ENCODE measurements around the gene EIF5B.

EIF5B gene

DNA sequence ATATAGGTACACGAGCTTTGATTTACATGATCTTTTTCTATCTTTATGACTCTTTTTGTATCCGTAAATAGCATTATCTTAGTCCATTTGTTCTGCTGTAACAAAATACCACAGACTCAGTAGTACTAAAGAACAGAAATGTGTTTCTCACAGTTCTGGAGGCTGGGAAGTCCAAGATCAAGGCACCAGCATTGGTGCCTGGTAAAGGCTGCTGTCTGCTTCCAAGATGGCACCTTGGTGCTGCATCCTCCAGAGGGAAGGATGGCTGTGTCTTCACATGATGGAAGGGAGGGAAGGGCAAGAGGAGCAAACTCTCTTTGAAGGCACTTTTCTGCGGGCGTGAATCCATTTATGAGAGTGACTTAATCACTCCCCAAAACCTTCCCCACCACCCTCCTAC, 36.0 kb downstream of the EIF5B start:
- DNase-seq (ENCODE audit: low read depth): no peak

DNA sequence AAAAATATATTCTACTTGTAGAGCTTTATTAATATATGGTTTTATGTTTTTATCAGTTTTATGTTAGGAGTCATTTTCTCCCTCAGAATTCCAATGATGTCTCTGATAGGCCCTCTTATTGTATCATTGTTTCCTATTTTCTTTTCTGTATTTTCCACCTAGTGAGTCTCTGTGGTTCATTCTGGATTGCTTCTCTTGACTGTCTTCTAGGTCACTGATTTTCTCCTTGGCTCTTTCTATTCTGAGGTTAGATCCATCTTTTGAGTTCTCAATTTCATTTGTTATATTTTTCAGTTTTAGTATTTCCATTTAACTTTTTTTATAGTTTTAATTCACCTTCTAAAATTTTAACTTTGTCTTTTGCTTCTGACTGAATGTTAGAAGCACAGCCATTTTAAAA, 37.6 kb downstream of the EIF5B start:
- DNase-seq (ENCODE audit: low read depth): no peak

DNA sequence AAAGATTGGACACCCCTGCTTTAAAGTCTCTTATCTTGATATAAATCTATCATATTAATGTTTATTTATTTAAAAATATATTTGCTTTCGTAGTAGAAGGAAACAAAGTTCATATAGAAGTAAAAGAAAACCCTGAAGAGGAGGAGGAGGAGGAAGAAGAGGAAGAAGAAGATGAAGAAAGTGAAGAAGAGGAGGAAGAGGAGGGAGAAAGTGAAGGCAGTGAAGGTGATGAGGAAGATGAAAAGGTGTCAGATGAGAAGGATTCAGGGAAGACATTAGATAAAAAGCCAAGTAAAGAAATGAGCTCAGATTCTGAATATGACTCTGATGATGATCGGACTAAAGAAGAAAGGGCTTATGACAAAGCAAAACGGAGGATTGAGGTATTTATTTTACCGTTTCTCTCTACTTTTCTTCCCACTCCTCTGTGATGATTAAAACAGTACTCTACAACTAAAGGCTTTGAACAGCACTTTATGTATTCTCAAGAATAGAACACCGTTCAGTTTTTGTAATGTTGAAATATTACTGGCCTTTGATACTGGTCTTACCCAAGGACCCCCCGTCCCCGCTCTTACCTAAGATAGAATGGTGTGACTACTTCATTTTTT, 39.2 kb downstream of the EIF5B start:
- DNase-seq (ENCODE audit: low read depth): no peak

DNA sequence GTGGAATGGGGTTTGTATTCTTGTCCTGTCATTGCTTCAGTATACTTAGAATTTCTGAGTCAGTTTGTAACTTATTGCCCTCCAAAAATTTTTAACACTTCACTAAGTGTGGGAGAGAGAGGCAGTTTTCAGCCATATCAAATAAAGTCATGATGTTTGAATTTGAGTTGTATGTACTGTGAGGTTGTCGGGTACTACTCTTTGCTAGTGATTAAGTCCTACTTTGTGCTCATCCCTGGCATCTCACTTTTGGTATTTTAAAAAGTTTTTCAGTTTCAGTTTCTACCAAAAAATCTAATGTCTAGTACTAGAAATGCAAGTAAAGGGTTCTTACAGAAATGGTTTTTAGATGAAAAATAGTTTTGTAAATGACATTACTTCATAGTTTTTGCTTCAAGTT, 40.7 kb downstream of the EIF5B start:
- no peak for DNase-seq (ENCODE audit: low read depth)

DNA sequence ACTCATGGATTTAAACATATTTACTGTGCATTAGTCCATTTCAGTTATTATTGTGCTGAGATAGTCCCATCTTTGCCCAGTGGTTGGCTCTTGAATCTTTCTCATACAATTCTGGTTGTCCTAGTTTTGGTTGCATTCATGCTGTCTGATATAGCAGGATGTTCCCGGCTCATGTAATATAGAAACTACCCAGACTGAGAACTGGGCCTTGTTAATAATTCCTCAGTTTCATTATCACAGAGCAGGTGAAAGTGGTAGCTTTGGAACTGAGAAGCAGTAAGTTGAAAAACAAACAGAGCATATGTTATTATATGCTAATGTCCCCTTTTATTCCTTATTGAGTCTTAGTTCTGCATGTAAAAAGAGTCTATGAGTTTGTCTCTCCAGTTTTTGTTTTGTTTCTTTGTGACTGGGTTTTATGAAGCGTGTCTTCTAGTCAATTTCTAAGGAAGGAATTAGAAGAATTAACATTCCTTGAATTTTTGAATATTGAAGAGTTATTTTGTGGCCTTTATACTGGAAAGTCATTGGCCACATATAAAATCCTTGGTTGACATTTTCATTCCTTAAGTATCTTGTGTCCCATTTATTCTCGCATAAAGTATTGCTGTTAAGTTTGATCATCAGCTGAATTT, 43.3 kb downstream of the EIF5B start:
- no peak for DNase-seq (ENCODE audit: low read depth)

DNA sequence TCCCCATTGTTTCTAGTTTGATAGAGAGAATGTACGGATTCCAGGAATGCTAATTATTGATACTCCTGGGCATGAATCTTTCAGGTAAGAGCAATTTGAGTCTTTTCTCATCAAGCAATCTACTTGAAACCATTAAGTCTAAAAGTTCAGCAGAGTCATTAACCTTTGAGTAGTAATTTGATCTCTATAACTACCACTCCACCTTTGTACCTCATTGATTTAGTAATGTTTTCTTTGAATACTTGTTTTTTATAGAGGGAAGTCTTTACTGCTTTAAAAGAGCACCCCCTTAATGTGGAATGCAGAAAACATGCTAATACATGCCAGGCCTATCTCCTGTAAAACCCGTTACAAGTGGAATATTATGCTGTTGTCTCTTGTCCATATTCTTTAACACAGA, 45.0 kb downstream of the EIF5B start:
- DNase-seq (ENCODE audit: low read depth): no peak

DNA sequence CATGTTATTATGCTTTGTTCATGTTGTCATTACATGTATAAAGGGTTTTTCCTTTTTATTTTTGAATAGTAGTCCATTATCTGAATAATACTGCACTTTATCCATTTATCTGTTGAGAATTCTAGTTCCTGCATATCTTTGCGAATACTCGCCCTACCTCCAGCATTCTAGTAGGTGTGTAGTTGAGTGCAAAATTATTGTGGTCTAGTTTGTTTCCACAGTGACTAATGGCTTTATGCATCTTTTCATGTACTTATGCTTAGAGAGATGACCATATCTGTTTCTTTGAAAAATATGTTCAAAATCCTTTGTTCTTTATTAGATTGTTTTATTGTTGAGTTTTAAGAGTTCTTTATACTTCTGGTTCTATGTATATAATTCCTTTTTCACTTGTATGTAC, 48.8 kb downstream of the EIF5B start:
- DNase-seq (ENCODE audit: low read depth): no peak

DNA sequence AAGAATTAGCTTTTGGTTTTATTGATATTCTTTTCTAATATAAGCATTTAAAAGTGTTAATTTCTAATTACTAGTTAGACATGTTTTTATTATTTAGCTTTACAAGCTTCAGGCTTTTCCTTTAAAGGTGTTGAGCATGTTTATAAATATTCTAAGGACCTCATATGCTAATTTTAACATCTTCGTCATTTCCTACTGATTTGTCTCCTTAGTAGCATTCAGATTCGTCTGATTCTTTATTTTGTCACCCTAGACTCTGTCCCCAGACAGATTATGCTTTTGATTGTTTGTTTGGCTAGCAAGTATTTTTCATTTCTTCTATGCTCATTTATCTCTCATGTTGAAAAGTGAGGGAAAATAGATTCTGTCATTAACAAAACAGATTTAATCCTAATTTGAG, 51.7 kb downstream of the EIF5B start:
- no peak for DNase-seq (ENCODE audit: low read depth)

DNA sequence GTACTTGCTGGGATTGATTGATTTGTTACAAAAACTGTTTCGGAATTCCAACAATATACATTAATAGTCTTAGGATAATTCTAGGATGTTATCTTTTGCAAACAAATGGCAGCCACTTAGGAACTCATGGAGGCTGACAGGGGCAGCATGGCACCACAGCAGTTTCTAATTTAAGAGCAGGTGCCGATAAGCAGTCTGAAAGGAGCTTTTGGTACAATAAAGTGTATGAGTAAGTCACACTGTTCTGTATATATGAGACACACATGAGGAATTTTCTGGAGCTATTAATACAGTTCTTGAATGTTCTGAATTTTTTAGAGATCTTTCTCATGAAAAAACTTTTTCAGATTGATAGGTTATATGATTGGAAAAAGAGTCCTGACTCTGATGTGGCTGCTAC, 52.2 kb downstream of the EIF5B start:
- no peak for DNase-seq (ENCODE audit: low read depth)

DNA sequence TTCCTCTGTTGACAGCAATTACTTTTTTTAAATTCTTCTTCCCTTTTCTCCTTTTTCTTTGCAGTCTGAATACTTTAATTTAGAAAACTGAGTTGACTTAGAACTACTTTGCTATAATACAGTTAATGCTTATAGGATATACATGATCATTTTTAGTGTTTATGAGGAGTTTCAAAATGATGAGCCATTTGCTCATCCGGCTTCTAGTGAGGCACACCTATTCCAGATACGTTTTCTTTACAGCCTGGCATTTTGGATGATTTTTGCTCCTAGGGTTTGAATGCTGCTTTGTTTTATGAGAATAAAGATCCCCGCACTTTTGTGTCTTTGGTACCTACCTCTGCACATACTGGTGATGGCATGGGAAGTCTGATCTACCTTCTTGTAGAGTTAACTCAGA, 52.8 kb downstream of the EIF5B start:
- DNase-seq (ENCODE audit: low read depth): no peak

DNA sequence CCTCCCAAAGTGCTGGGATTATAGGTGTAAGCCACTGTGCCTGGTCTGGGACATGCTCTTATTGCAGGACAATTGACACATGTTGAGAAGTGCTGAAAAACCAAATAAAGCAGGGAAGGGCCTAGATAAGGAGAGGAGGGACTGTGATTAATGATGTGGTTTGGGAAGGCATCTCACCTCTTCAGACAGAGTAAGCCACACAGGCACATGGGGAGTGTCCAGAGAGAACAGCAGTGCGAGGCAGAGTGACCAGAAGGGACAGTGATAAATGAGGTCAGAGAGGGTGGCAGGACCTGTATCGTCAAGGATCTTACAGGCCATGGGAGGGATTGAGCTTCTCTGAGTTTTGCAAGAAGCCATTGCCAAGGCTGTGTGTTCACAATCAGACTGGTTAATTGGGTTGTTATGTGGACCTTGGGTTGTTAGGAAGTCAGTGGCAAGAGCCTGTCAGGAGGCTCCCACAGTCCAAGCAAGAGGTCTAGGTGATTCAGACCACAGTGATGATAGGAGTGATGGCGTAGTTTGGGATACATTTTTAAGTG, 58.5 kb downstream of the EIF5B start:
- DNase-seq (ENCODE audit: low read depth): no peak

DNA sequence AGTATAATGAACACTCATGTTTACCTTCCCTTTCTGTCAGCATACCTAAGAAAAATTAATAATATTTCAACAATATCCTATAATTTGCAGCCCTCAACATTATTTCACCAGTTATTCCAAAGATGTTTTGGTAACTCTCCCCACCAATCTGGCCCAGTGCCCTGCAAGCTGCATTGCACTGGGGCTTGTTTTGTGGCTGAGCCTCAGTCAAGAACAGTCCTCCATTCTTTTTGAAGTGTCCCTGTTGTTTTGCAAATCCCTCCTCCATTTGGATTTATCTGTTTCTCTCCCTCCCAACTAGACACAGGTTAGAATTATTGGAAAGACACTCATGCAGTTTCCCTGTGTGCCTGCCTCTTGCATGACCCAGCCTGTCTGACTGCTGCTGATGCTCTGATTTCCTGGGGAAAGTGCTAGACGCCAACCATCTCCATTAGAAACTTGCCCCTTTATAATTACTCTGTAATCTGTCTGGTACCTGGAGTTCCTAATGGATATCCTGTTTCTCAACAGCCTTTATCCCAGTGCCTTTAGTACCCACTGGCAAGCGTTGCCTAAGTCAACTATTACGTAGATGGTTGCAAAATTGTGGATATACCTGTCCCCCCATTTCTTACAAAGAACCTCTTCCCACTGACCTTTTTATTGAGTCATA, 60.2 kb downstream of the EIF5B start:
- DNase-seq (ENCODE audit: low read depth): no peak

DNA sequence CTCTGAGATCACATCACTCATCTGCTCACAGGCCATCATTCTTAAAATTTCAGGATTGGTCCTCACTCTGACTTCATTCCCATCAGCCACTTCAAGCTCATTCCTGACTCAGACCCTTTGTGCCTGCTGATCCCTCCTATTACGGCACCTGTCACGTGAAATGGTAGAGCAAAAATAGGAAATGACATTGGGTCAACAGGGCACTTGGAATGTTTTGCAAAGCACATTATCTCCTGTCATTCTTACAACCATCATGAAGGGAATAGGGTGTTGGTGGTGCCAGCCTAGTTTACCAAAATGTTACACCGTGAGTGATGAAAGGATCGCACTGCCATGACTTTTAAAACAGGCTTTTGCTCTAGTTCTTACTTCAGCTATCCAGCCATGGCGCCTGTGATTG, 61.1 kb downstream of the EIF5B start:
- DNase-seq (ENCODE audit: low read depth): no peak

DNA sequence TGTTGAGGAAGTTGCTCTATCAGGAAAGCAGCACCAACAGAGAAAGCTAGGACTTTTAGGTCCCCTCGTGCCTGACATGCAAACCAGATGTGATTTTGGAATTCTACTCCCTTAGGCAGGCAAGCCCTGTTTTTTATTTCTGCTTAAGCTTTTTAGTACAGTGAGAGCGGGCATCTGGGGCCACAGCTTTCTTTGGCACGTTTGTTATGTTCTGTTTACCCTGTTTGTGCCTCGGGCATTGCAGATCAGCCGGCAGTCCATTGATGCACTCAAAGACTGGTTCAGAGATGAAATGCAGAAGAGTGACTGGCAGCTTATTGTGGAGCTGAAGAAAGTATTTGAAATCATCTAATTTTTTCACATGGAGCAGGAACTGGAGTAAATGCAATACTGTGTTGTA, 61.9 kb downstream of the EIF5B start:
- DNase-seq (ENCODE audit: low read depth): no peak

DNA sequence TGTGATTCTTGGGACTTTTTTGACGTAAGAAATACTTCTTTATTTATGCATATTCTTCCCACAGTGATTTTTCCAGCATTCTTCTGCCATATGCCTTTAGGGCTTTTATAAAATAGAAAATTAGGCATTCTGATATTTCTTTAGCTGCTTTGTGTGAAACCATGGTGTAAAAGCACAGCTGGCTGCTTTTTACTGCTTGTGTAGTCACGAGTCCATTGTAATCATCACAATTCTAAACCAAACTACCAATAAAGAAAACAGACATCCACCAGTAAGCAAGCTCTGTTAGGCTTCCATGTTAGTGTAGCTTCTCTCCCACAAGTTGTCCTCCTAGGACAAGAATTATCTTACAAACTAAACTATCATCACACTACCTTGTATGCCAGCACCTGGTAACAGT, 62.6 kb downstream of the EIF5B start:
- no peak for DNase-seq (ENCODE audit: low read depth)

DNA sequence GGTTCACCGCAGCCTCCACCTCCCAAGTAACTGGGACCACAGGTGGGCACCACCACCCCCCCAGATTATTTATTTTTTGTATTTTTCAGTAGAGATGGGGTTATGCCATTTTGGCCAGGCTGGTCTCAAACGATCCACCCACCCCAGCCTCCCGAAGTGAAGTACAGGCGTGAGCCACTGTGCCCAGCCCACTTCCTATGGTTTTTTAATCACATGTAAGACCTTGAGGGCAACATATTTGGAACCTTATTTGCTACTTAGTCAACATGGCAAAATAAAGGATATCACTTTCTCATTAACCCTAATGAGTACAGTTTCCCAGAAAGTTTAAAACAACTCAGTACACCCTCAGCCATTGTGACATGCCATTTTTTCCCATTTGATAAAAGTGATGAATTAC, 64.7 kb downstream of the EIF5B start:
- DNase-seq (ENCODE audit: low read depth): no peak

DNA sequence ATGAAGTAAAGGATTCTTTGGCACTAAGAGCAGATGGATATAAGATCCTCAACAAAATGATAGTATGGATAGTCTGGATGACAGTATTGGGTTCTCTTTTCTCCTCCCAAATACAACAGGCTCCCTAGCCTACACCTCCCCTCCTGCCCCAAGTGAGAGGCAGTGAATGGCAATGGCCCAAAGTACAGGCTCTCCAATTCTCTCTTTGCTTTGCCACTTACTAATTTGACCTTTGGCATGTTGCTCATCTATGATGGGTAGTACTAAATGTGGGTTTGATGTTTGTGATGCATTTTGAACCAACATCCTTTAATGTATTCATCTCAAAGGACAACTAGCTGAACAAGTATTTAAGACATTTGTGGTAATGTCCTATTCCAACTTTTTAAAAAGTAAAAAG, 65.9 kb downstream of the EIF5B start:
- no peak for DNase-seq (ENCODE audit: low read depth)

DNA sequence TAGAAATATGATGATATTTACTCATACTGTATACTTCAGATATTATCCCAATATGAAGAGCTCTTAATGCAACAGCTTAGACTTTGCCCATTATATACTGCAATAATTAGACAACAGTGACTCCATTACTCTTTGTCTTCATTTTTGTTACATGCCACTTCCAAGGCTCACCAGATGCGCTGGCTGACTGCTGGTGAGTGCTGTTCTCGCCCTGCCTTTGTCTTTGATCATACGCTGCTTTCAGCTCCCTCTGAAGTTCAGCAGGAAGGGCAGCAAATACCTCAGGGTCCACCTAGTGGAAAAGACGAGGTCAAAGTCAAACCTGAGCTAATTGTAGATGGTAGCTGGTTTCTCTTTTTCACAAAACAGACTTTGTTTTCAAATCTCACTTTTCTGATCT, 66.3 kb downstream of the EIF5B start:
- DNase-seq (ENCODE audit: low read depth): no peak

DNA sequence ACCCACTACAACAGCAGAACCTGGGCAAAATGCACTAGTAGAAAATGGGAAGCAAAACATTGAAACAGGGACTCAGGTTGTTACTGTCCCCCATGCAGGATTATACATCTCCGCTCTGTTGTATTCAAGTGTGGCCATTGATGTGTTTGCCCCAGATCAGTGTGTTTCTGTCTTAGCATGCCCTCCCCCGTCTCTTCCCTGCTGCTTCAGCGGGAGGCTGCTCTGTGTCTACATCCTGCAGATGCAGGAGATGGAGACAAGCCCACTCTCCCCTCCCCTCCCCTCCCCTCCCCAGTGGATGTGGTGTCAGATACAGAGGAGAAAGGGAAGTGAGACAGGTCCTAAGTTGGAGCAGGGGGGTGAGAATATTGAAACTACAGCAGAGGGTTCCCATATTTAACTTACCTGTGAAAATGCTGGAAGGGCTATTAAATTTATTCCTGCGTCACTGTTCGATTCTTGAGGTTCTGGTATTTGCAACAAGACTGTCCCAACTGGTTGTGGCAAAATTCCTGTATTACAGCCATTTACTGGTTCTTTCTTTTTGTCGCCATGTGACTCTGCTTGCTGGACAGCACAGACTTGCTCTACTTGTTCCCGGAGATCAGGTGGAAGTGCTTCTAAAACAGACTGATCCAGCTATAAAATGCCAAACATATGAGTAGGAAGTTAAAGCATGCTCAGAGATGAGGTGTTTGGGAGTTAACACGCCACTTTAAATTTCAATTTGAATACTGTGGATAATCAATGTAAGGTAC, 67.0 kb downstream of the EIF5B start:
- DNase-seq (ENCODE audit: low read depth): no peak

DNA sequence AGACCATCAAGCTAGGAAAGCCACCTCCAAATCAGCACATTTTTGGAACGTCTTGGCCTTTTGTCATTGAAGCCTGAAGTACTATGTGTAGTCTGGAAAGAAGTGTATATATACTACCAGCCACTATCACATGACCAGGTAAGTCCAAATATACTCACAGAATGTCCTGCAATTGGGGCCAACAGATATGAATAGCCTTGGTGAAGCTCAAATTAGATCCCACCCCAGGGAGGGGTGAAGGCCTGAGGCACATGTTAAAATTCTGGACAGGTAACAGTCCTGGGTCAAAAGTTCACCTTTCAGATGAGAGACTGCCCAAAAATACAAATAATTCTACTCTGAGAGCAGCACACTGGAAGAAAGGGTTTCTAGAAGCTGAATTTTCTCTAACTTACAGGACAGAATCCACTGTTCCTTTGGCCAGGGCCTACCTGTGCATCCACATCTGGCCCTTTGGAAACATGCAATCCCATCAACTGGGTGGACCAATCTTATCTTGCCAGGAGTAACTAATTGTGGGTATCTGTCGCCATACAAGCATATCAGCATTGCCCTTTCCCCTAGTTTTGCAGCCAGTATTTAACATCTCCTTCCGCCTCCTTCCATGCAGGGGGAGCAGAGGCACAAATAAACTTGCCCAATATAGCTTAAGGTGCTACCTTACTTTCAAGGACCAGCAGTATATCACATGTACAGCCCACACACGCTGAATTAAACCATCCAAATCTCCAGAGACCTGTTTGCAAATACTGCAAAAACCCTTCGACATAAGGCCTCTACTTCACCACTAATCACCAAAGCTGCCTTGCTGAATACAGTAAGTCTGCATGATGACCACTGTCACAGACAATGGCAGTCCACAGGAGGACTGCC, 67.8 kb downstream of the EIF5B start:
- no peak for DNase-seq (ENCODE audit: low read depth)

DNA sequence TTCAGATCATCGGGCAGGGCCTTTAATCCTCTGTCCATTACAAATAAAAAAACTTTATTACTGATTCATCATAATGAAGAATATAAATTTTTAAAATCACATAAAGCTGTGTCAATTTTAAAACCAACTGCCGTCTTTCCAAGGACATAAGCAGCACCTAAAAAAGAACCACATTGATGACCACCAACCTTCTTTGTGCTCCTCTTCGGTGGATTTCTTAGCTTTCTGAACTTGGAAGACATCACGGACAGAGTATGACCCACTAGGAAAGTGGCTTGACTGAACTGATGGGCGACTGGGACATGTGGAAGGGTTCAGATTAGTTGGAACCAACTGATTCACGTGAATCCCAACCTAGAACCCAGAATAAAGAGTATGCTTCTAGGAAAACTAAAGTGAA, 68.9 kb downstream of the EIF5B start:
- DNase-seq (ENCODE audit: low read depth): no peak

DNA sequence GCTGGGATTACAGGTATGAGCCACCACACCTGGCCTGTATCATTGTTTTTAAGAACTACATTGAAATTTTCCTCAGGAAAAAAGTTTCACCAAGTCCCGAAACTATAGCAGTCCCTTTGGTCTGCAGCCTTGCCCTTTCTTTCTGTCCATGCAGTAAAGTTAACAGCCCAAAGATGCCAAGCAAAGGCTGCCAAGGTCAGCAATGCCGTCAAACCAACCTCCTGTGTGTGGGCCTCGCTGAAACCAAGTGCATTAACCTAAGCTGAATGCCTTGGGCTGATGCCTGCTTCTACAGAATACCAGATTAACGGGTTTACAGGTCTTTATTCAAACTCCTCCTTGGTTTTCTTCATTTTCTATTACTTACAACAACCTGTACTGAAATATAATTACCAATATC, 73.1 kb downstream of the EIF5B start:
- DNase-seq (ENCODE audit: low read depth): no peak

All from stromal cell of bone marrow (primary cell).